NCI-H146 (cell line): ENCODE data around the gene ARHGEF33.

Source experiments
- DNase-seq: peaks from one replicate; lab custom pipeline; 2025; lab: John Stamatoyannopoulos, UW

Gene ARHGEF33

GRCh38 chr2:39018638-39019037 lies 129.0 kb downstream of the ARHGEF33 start:
- DNase-seq = no peak

- DNase-seq = no peak
Observed at GRCh38 chr2:39020383-39020782, 130.7 kb downstream of the ARHGEF33 start.

- no peak for DNase-seq
Observed at GRCh38 chr2:39022642-39023235, 133.1 kb downstream of the ARHGEF33 start.

- no peak for DNase-seq
Observed at GRCh38 chr2:39023649-39024048, 134.0 kb downstream of the ARHGEF33 start.

GRCh38 chr2:39024833-39025232 lies 135.2 kb downstream of the ARHGEF33 start:
- DNase-seq = no peak
